HepG2 (cell line): Measurements from ENCODE around the gene PPP1R12B. TPM values are rescaled to one million over a fixed set of nuclear protein-coding genes. Genes with fewer than 3 reads are reported as not detected.
"Not testable (repeated sequence)": the region's sequence is repeated elsewhere in the genome, so short reads cannot be mapped to it uniquely, and the experiment has no call there.

Experiments used
- ATAC-seq: fragments of 200-7000 bp; cut with Tn5 transposase; 3 replicates; pipeline ENCODE4 v1.9.1; 2020; ENCODE audit warnings: mild to moderate bottlenecking, moderate library complexity
- BruUV-seq: library from RNA; stranded (reverse); fragments of 400-500 nt; replicated peaks from 2 replicates; lab custom pipeline; 2021; lab: Mats Ljungman, UMichigan
- CTCF ChIA-PET: fragments of 300-600 bp; formaldehyde crosslinking; extraction: SDS; loops from one replicate; lab custom pipeline; 2021; ENCODE audit warnings: low total read pairs, inconsistent platforms, low intra/inter-chr PET ratio; lab: Yijun Ruan, JAX
- POLR2A ChIA-PET: fragments of 350-600 bp; sonication (Branson Sonifier 250); formaldehyde crosslinking; loops from one replicate; lab custom pipeline; 2020; ENCODE audit warnings: antibody characterized with exemption, inconsistent platforms; lab: Yijun Ruan, JAX
- DNase-seq: peaks from one replicate; pipeline ENCODE4 v3.0.0-alpha.2; 2015; ENCODE audit warnings: low spot score
- FAIRE-seq: peaks from 3 replicates; lab custom pipeline; 2011; peaks lifted over from hg19 to GRCh38; lab: Jason Lieb, UNC
- H2AFZ ChIP-seq: one replicate; pipeline ENCODE4 v1.6.1; 2011; ENCODE audit warnings: low read length, inconsistent platforms
- H3K27ac ChIP-seq: fragments of 300-600 bp; 3 replicates; pipeline ENCODE4 v1.8.0; 2011; ENCODE audit warnings: mixed run types, mild to moderate bottlenecking, mixed read lengths, low read length, inconsistent platforms; ENCODE audit not compliant: insufficient read depth; ENCODE audit errors: extremely low read length
- H3K27me3 ChIP-seq, 2 experiments: fragments of 200-600 bp in 1 of 2; 2 replicates in 1 of 2; 3 replicates in 1 of 2; pipeline versions ENCODE4 v1.6.0 to v1.8.0; 2011; ENCODE audit warnings: low read length in 2 of 2, mild to moderate bottlenecking in 2 of 2, moderate library complexity in 2 of 2, inconsistent platforms in 1 of 2; ENCODE audit not compliant: insufficient read depth in 2 of 2, control insufficient read depth in 1 of 2
- H3K36me3 ChIP-seq, 2 experiments: fragments of 200-600 bp in 1 of 2; replicated peaks in 1 of 2; 2 replicates in 1 of 2; 3 replicates in 1 of 2; pipeline versions ENCODE4 v1.5.1 to v1.8.0; 2011; ENCODE audit warnings: low read length in 2 of 2, inconsistent platforms in 1 of 2; ENCODE audit not compliant: insufficient read depth in 2 of 2, control insufficient read depth in 1 of 2
- H3K4me1 ChIP-seq: 2 replicates; pipeline ENCODE4 v1.5.1; 2012; ENCODE audit warnings: low read length, inconsistent platforms; ENCODE audit not compliant: insufficient read depth
- H3K4me2 ChIP-seq: 2 replicates; pipeline ENCODE4 v1.6.0; 2011; ENCODE audit warnings: low read depth, low read length, inconsistent platforms
- H3K4me3 ChIP-seq, 3 experiments: fragments of 200-600 bp in 1 of 3; sonication (generic), shearing (Covaris generic) in 1 of 3; replicated peaks in 1 of 3; 2 replicates each; pipeline ENCODE4 v1.5.1; 2011 to 2016; ENCODE audit warnings: low read length in 3 of 3, inconsistent platforms in 2 of 3, low read depth in 2 of 3, mild to moderate bottlenecking in 2 of 3, control low read depth in 1 of 3, mixed read lengths in 1 of 3; ENCODE audit not compliant: insufficient read depth in 1 of 3
- H3K79me2 ChIP-seq: one replicate; pipeline ENCODE4 v1.6.1; 2011; ENCODE audit warnings: low read length, inconsistent platforms; ENCODE audit not compliant: insufficient read depth
- H3K9ac ChIP-seq: 2 replicates; pipeline ENCODE4 v1.6.0; 2011; ENCODE audit warnings: mild to moderate bottlenecking, low read depth, low read length, inconsistent platforms; ENCODE audit not compliant: insufficient read depth
- H3K9me3 ChIP-seq: 2 replicates; pipeline ENCODE4 v1.5.1; 2012; ENCODE audit warnings: mild to moderate bottlenecking, low read length
- H4K20me1 ChIP-seq: 2 replicates; pipeline ENCODE4 v1.6.0; 2011; ENCODE audit warnings: inconsistent platforms, mild to moderate bottlenecking, low read length, moderate library complexity; ENCODE audit not compliant: insufficient read depth
- WGBS: methylation state at CpG from one replicate; pipeline ENCODE4 v1.1.6; 2017; ENCODE audit warnings: low lambda C conversion rate; 5-methylcytosine and 5-hydroxymethylcytosine counted together
- in situ Hi-C: cut with HindIII; loops from 2 replicates; pipeline ENCODE4 v1.10.0; 2017; ENCODE audit warnings: low pct_unique_long_range_greater_than_20kb; ENCODE audit not compliant: extremely low pct_ligation_motif_present
- intact Hi-C: fragments of 100-400 bp; cut with micrococcal nuclease; formaldehyde crosslinking; loops from one replicate; pipeline ENCODE4 v1.10.0; 2022; ENCODE audit not compliant: unreplicated experiment
- polyA plus RNA-seq, 8 experiments: library from polyadenylated mRNA; depleted of rRNA in 3 of 8; stranded (reverse) in 7 of 8; unstranded in 1 of 8; fragments of >200 nt; fragmentation: Illumina TruSeq in 4 of 8; extraction: Trizol in 4 of 8; gene quantifications; 2 replicates each; pipeline versions ENCODE4 v1.2.1 to v1.2.3, GENCODE V29; 2011 to 2016; ENCODE audit warnings: low read depth in 4 of 8, missing spikeins in 1 of 8, mixed read lengths in 1 of 8; ENCODE audit not compliant: insufficient read depth in 1 of 8
- total RNA-seq, 5 experiments: library from RNA; depleted of rRNA; stranded (reverse); fragments of >200 nt; fragmentation: Illumina TruSeq; extraction: Trizol; gene quantifications; 2 replicates each; pipeline ENCODE4 v1.2.3, GENCODE V29; 2016; ENCODE audit warnings: low read depth in 1 of 5

The PPP1R12B gene
- total and polyA plus RNA-seq, 2 of the 13 experiments (the other 11 are each of a cell fraction or from before 2014, with no cell fraction given), result 12.0 to 13.6 TPM

GRCh38 chr1:202484820-202485219 lies 136.3 kb downstream of the PPP1R12B start:
- FAIRE-seq, result not testable (repeated sequence)

DNA sequence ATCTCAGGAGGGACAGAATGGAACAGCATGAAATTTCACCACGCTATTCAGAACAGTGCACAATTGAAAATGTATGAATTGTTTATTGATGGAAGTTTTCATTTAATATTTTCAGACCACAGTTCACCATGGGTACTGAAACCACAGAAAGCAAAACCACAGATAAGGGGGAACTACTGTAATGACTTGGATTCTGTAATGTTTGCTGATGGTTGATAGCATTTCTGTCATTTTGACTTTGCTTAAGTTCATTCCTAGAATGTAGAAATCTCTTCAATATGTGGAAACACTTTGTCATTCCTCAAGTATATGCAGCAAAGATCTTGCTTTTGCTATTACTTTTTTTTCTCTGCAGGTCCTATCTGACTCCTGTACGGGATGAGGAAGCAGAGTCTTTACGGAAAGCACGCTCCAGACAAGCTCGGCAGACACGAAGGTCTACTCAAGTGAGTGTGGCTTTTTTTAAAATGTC lies 139.7 kb downstream of the PPP1R12B start:
- intact Hi-C loops, POLR2A ChIA-PET, FAIRE-seq: not testable (repeated sequence)

More at GRCh38 chr1:202484820-202485219, 136.3 kb downstream of the PPP1R12B start:
- H3K79me2 ChIP-seq, H3K4me3 ChIP-seq, H3K36me3 ChIP-seq, H3K4me1 ChIP-seq, CTCF ChIA-PET, H3K9ac ChIP-seq, H3K27me3 ChIP-seq, intact Hi-C loops, DNase-seq, ATAC-seq, H2AFZ ChIP-seq, H3K27ac ChIP-seq, in situ Hi-C loops, POLR2A ChIA-PET, BruUV-seq, H4K20me1 ChIP-seq, H3K4me2 ChIP-seq, H3K9me3 ChIP-seq: not testable (repeated sequence)
- no CpG with 5 or more reads among the region's 3 CpGs for WGBS

DNA sequence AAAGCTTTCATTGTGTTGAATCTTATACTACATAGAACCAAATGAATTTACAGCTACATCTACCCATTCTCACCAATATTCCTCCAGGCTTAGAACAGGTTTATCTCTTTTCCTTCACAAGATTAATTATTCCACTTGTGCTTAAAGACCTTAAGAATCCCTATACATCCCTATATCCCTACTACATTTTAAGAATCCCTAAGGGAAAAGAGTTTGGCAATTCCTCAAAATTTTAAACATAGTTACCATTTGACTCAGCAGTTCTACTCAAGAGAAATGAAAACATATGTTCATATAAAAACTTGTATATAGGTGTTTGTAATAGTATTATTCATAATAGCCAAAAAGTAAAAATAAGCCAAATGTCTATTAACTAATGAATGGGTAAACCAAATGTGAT lies 140.6 kb downstream of the PPP1R12B start:
- DNase-seq, H3K4me2 ChIP-seq, H3K4me1 ChIP-seq, intact Hi-C loops, H4K20me1 ChIP-seq, H3K36me3 ChIP-seq, FAIRE-seq, H3K4me3 ChIP-seq, H3K9ac ChIP-seq, H3K27me3 ChIP-seq, H3K27ac ChIP-seq, H3K79me2 ChIP-seq, POLR2A ChIA-PET, ATAC-seq, BruUV-seq, H3K9me3 ChIP-seq, in situ Hi-C loops, CTCF ChIA-PET, H2AFZ ChIP-seq: not testable (repeated sequence)

More for the DNA sequence above, 139.7 kb downstream of the PPP1R12B start:
- H3K4me2 ChIP-seq, H4K20me1 ChIP-seq, ATAC-seq, H3K4me3 ChIP-seq, H3K9me3 ChIP-seq, H2AFZ ChIP-seq, H3K9ac ChIP-seq, H3K4me1 ChIP-seq, H3K79me2 ChIP-seq, H3K27me3 ChIP-seq, in situ Hi-C loops, CTCF ChIA-PET, H3K27ac ChIP-seq, DNase-seq, BruUV-seq, H3K36me3 ChIP-seq: not testable (repeated sequence)
- WGBS, result 97% methylated on average over 6 of the region's 6 CpGs

- H3K4me2 ChIP-seq, H3K4me1 ChIP-seq, H3K9me3 ChIP-seq, H3K79me2 ChIP-seq, POLR2A ChIA-PET, H4K20me1 ChIP-seq, FAIRE-seq, BruUV-seq, intact Hi-C loops, H3K27me3 ChIP-seq, H3K9ac ChIP-seq, H3K4me3 ChIP-seq, H3K27ac ChIP-seq, in situ Hi-C loops, ATAC-seq, H2AFZ ChIP-seq, DNase-seq, CTCF ChIA-PET: not testable (repeated sequence)
- WGBS, result 96% methylated on average over 3 of the region's 3 CpGs
- H3K36me3 ChIP-seq, result peaks cover 2 to 17% of the 10 kb centered on the region in 2 experiments; a peak in 4 of 5 replicates
Measured at GRCh38 chr1:202493112-202493511, 144.6 kb downstream of the PPP1R12B start.
